GM12878 (cell line): Measurements from ENCODE around the gene RIT1.

Experiments used
- CTCF ChIP-seq, 3 experiments: IDR thresholded peaks in 2 of 3; conservative IDR thresholded peaks in 1 of 3; 2 replicates each; pipeline ENCODE4 v1.5.1; 2011; ENCODE audit warnings: low read depth in 3 of 3, low read length in 3 of 3, mild to moderate bottlenecking in 3 of 3, control low read depth in 2 of 3, moderate library complexity in 2 of 3, inconsistent platforms in 1 of 3, mixed read lengths in 1 of 3; ENCODE audit not compliant: control insufficient read depth in 2 of 3, insufficient read depth in 1 of 3; ENCODE audit errors: extremely low read depth in 1 of 3
- DPF2 ChIP-seq: fragments of 450-650 bp; IDR thresholded peaks from 2 replicates; pipeline ENCODE4 v1.6.1; 2017; ENCODE audit warnings: mild to moderate bottlenecking
- E4F1 ChIP-seq: fragments of 450-650 bp; IDR thresholded peaks from 2 replicates; pipeline ENCODE4 v1.6.1; 2018; ENCODE audit warnings: borderline replicate concordance, mild to moderate bottlenecking; ENCODE audit not compliant: partially characterized antibody
- MEF2B ChIP-seq: fragments of 450-650 bp; IDR thresholded peaks from 2 replicates; pipeline ENCODE4 v1.6.1; 2018; ENCODE audit warnings: mild to moderate bottlenecking, moderate library complexity; ENCODE audit not compliant: partially characterized antibody, poor library complexity, severe bottlenecking
- POLR2A ChIP-seq: IDR thresholded peaks from 2 replicates; pipeline ENCODE4 v1.6.1; 2011; ENCODE audit warnings: low read depth, mild to moderate bottlenecking, low read length
- POLR2AphosphoS5 ChIP-seq: IDR thresholded peaks from 2 replicates; pipeline ENCODE4 v1.6.1; 2011; ENCODE audit warnings: mild to moderate bottlenecking, low read length, inconsistent platforms
- RUNX3 ChIP-seq: IDR thresholded peaks from 2 replicates; pipeline ENCODE4 v1.6.1; 2012; ENCODE audit warnings: low read length, inconsistent platforms
- SMC3 ChIP-seq: IDR thresholded peaks from 2 replicates; pipeline ENCODE4 v1.6.1; 2011; ENCODE audit warnings: low read length, improper control_type of control experiment, borderline replicate concordance
- SUZ12 ChIP-seq: fragments of 200-600 bp; sonication (generic); IDR thresholded peaks from one replicate; pipeline ENCODE4 v1.6.1; 2018; ENCODE audit warnings: antibody characterized with exemption, mild to moderate bottlenecking; ENCODE audit not compliant: unreplicated experiment
- TARDBP ChIP-seq: IDR thresholded peaks from 2 replicates; pipeline ENCODE4 v1.6.1; 2016; ENCODE audit warnings: borderline replicate concordance
- TCF7 ChIP-seq: IDR thresholded peaks from 2 replicates; pipeline ENCODE4 v1.6.1; 2014; ENCODE audit warnings: antibody characterized with exemption, borderline replicate concordance

- TF ChIP-seq TARDBP (no peak), MEF2B (no peak), POLR2A (no peak), DPF2 (no peak), CTCF (IDR thresholded peaks at IDR 0.05 in 2 of 3, conservative IDR thresholded peaks at IDR 0.05 in 1 of 3; ENCODE audit: control insufficient read depth in 2 of 3, extremely low read depth in 1 of 3, insufficient read depth in 1 of 3, low read depth in 3 of 3, low read length in 3 of 3) (no peak), POLR2AphosphoS5 (no peak), SMC3 (no peak), E4F1 (no peak), TCF7 (no peak), SUZ12 (no peak), RUNX3 (no peak)
Measured at GRCh38 chr1:155871390-155871789, 39.8 kb downstream of the RIT1 start.
